VCaP (cell line): ENCODE measurements around the gene MYDGF.

Source experiments
- H3K27ac ChIP-seq: fragments of 450-650 bp; 2 replicates; pipeline ENCODE4 v1.5.1; 2017
- TF ChIP-seq, protein P1 (sequence below): fragments of 450-650 bp; conservative IDR thresholded peaks from 2 replicates; pipeline ENCODE4 v1.5.1; 2017; ENCODE audit warnings: mild to moderate bottlenecking, moderate library complexity

Gene MYDGF

DNA sequence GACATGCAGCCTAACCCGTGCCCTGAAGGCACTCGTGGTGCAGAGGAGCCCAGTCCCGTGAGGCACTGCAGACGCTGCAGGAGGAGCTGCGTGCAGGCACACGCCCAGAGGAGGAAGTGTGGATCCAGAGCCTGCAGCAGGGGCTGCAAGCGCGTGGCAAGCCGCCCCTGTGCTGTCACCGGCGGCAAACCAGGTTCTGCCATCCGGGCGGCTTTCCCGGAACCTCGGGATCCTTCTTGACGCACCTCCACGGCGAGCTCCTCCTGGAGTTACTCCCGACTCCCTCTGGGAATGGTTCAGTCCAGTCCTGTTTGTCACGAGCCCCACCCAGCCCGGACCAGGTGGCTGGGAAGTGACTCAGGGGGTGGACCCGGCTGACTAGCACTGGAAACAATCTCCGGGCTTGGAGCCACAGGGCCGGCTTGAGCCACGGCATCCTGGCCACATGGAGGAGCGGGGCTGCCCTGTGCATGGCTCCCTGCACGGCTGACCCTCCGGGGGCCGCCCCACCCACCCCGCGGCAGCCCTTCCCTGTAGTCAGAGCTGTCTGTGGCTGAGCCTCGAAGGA is 43.3 kb upstream of the MYDGF start:
- TF ChIP-seq, protein P1, sequence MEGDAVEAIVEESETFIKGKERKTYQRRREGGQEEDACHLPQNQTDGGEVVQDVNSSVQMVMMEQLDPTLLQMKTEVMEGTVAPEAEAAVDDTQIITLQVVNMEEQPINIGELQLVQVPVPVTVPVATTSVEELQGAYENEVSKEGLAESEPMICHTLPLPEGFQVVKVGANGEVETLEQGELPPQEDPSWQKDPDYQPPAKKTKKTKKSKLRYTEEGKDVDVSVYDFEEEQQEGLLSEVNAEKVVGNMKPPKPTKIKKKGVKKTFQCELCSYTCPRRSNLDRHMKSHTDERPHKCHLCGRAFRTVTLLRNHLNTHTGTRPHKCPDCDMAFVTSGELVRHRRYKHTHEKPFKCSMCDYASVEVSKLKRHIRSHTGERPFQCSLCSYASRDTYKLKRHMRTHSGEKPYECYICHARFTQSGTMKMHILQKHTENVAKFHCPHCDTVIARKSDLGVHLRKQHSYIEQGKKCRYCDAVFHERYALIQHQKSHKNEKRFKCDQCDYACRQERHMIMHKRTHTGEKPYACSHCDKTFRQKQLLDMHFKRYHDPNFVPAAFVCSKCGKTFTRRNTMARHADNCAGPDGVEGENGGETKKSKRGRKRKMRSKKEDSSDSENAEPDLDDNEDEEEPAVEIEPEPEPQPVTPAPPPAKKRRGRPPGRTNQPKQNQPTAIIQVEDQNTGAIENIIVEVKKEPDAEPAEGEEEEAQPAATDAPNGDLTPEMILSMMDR: no peak

DNA sequence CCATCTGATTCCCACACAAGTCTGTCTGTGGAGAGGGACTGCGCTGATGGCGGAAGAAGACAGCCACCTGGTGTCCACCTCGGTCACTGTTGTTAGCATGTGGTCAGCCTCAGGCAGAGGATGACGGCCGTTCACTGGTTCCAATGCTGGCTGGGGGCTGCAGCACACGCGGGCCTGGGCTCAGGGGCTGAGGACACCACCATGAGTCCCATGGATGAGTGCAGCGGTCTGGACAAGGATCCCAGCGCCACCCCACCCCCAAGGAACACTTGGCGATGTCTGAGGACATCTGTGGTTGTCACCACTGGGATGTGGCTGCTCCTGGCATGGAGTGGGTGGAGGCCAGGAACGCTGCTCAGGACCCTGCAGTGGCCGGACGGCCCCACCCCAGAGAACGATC is 42.6 kb upstream of the MYDGF start:
- no peak overlapping the region for H3K27ac ChIP-seq
- TF ChIP-seq, protein P1: no peak

More for the DNA sequence above, 43.3 kb upstream of the MYDGF start:
- no peak overlapping the region for H3K27ac ChIP-seq

DNA sequence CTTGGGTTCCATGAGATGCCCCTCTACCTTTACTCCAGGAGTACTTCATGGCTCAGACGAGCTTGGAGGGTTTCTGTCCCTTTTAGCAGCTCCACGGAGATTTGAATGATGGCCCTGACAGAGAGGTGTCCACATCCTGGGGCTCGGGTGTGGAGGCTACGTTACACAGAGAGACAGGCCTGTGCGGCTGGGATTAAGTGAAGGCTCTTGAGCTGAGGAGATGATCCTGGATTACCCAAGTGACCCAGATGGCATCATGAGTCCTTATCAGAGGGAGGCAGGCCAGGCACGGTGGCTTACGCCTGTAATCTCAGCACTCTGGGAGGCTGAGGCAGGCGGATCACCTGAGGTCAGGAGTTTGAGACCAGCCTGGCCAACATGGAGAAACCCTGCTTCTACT is 41.1 kb upstream of the MYDGF start:
- no peak overlapping the region for H3K27ac ChIP-seq
- TF ChIP-seq, protein P1: no peak

DNA sequence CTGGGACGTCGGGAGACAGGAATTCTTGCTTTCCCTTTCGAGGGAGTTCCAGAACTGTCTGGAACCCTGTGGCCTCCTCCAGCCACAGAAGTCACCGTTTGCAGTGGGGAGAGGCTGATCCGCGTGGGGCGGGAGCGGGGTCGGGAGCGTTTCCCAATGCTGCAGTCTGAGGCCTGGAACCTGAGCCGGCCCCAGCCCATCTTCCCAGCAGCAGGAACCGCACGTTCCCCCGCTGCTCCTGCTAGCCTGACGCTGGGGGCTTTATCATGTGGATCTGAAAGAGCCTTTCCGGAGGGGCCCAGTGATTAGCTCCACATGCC is 40.1 kb upstream of the MYDGF start:
- H3K27ac ChIP-seq: no peak overlapping the region
- TF ChIP-seq, protein P1: no peak

DNA sequence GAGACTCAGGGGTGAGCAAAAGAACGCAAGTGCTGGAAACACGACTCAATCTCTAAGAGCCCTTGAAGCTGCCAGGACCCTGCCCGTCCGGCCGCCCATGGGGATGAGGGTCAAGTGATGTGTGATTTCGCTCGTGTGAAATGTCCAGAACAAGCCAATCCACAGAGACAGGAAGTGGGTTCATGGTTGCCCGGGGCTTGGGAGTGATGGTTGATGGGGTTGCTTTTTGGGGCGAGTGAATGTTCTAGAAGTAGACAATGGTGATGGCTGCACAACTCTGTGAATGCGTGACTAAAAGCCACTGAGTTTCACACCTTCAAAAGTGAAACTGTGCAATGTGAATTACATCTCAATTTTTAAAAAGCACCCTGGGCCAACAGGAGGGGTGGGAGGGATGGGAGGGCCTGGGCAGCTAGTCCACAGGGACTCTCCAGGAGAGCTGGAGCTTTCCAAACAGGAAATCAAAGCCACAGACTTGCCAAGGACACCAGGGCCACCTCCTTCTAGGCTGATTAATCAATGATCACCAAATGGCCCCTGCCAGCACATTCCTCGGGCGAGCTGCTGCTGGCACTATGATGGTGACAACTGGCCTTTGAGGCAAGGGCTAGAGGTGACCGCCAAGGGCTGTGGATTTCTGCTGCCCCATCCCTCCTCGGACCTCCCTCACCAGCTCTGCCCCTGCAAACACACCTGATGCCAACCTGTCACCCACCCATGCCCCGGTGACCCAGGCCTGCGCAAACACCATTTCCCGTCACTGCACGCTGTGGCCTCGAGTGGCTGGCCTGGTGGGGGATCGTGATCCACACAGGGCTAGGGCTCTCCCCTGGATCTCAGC is 39.5 kb upstream of the MYDGF start:
- H3K27ac ChIP-seq: no peak overlapping the region
- TF ChIP-seq, protein P1: no peak

DNA sequence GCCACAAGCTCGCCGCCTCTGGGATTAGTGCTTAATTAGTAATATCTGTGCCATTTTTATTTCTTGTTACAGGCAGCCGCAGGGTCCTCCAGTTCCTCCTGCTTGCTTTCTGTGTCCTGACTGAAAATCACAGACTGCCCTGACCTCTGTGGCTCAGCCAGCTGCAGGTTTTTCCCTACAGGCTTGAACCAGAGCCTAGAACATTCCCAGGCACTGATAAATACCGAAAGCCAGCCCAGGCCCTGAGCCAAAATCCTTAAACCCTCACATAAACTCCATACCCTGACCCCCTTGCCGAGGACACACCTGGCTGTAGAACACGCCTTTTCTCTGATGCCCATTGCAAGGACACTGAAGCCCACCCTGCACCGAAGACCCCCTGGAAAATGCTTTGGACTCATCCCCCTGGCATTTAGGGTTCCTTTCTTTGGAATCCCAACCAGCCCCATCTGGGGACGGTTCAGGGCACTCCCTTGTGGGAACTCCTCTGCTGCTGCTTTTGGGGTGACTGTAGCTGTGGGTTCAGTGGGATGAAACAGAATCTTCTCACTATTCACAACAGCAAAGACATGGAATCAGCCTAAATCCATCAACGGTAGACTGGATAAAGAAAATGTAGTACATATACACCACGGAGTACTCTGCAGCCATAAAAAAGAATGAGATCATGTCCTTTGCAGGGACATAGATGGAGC is 38.0 kb upstream of the MYDGF start:
- no peak overlapping the region for H3K27ac ChIP-seq
- TF ChIP-seq, protein P1: no peak

DNA sequence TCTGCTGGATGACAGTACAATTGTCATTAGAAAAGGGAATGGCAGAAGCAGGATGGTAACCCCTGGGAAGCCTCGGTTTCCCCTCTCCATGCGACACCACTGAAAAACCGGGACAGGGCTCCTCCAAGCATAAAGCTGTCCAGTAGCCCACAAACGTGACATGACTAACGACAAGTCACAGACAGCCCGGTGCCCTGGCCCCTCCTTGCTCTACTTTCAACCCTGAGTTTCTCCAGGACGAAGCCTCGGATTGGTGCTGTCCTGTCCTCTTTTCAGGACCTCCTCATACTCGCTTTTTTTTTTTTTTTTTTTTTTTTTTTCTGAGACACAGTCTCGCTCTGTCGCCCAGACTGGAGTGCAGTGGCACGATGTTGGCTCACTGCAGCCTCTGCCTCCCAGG is 37.2 kb upstream of the MYDGF start:
- H3K27ac ChIP-seq: no peak overlapping the region
- TF ChIP-seq, protein P1: no peak
